ENCODE measurements around the gene MAP2K4. TPM values are rescaled to one million over a fixed set of nuclear protein-coding genes. Genes with fewer than 3 reads are reported as not detected.

The MAP2K4 gene
- total and polyA plus RNA-seq, 5 experiments from 2014 or later = 17.7 to 51.3 (median 27.3) TPM

- Mint-ChIP-seq H3K4me3 (no peak overlapping the region), H3K36me3 (peaks cover 12 to 41% (median 31%) of the 10 kb centered on the region in 3 donors)
- POLR2A ChIA-PET = no interaction called here
Measured at GRCh38 chr17:12068946-12069345, 48.3 kb downstream of the MAP2K4 start.

GRCh38 chr17:12070561-12070960 is 49.9 kb downstream of the MAP2K4 start:
- POLR2A ChIA-PET = no interaction called here
- no peak for ATAC-seq
- no peaks in the 10 kb centered on the region for H3K9me3 Mint-ChIP-seq
- DNase-seq = no peak
- no peak overlapping the region for H3K4me3 Mint-ChIP-seq
- peaks cover 22 to 47% (median 34%) of the 10 kb centered on the region in 3 donors for H3K36me3 Mint-ChIP-seq
- no peak overlapping the region for H3K27ac Mint-ChIP-seq
- peaks cover 0 to 16% (median 9%) of the 10 kb centered on the region in 4 donors for H3K4me1 Mint-ChIP-seq
- H3K27me3 Mint-ChIP-seq = no peaks in the 10 kb centered on the region

More at GRCh38 chr17:12068946-12069345, 48.3 kb downstream of the MAP2K4 start:
- no peaks in the 10 kb centered on the region for H3K27me3 Mint-ChIP-seq
- DNase-seq (no peak), ATAC-seq (no peak)
- H3K9me3 Mint-ChIP-seq = no peaks in the 10 kb centered on the region
- H3K27ac Mint-ChIP-seq = no peak overlapping the region
- H3K4me1 Mint-ChIP-seq = peaks cover 0 to 6% (median 2%) of the 10 kb centered on the region in 4 donors

GRCh38 chr17:12074346-12074745 is 53.7 kb downstream of the MAP2K4 start:
- H3K4me3 Mint-ChIP-seq = no peak overlapping the region
- no peaks in the 10 kb centered on the region for H3K9me3 Mint-ChIP-seq
- H3K27ac Mint-ChIP-seq = peak overlapping the region in 1 of 10 donors; percentile 3
- ATAC-seq (no peak), DNase-seq (no peak)
- H3K4me1 Mint-ChIP-seq = peaks cover 5 to 25% (median 18%) of the 10 kb centered on the region in 4 donors
- no peaks in the 10 kb centered on the region for H3K27me3 Mint-ChIP-seq
- POLR2A ChIA-PET = no interaction called here
- H3K36me3 Mint-ChIP-seq = peaks cover 22 to 76% (median 51%) of the 10 kb centered on the region in 3 donors

GRCh38 chr17:12077773-12078172 is 57.1 kb downstream of the MAP2K4 start:
- no peak overlapping the region for H3K27ac Mint-ChIP-seq
- H3K9me3 Mint-ChIP-seq = no peaks in the 10 kb centered on the region
- H3K4me1 Mint-ChIP-seq = peaks cover 10 to 42% (median 27%) of the 10 kb centered on the region in 4 donors
- POLR2A ChIA-PET = no interaction called here
- no peak overlapping the region for H3K4me3 Mint-ChIP-seq
- no peaks in the 10 kb centered on the region for H3K27me3 Mint-ChIP-seq
- DNase-seq = no peak
- ATAC-seq = no peak
- peaks cover 22 to 89% (median 61%) of the 10 kb centered on the region in 3 donors for H3K36me3 Mint-ChIP-seq

GRCh38 chr17:12078791-12079190 is 58.1 kb downstream of the MAP2K4 start:
- POLR2A ChIA-PET = no interaction called here
- DNase-seq = no peak
- Mint-ChIP-seq H3K4me3 (no peak overlapping the region), H3K36me3 (peaks cover 15 to 89% (median 57%) of the 10 kb centered on the region in 3 donors), H3K9me3 (no peaks in the 10 kb centered on the region), H3K27me3 (no peaks in the 10 kb centered on the region), H3K27ac (no peak overlapping the region), H3K4me1 (peaks cover 10 to 41% (median 29%) of the 10 kb centered on the region in 4 donors)
- no peak for ATAC-seq

- ATAC-seq = no peak
- peak overlapping the region in 4 of 10 donors; percentile 31 to 37 (median 36) for H3K27ac Mint-ChIP-seq
- peaks cover 4 to 87% (median 37%) of the 10 kb centered on the region in 3 donors for H3K36me3 Mint-ChIP-seq
- H3K9me3 Mint-ChIP-seq = no peaks in the 10 kb centered on the region
- H3K4me1 Mint-ChIP-seq = peaks cover 12 to 50% (median 30%) of the 10 kb centered on the region in 4 donors
- no peak for DNase-seq
- H3K4me3 Mint-ChIP-seq = peak overlapping the region in 1 of 10 donors; percentile 41
- no peaks in the 10 kb centered on the region for H3K27me3 Mint-ChIP-seq
- POLR2A ChIA-PET = no interaction called here
Measured at GRCh38 chr17:12081720-12082119, 61.0 kb downstream of the MAP2K4 start.

GRCh38 chr17:12085076-12085949 is 64.6 kb downstream of the MAP2K4 start:
- Mint-ChIP-seq H3K27me3 (no peaks in the 10 kb centered on the region), H3K27ac (peak overlapping the region in 1 of 10 donors; percentile 0), H3K4me3 (no peak overlapping the region), H3K9me3 (no peaks in the 10 kb centered on the region), H3K4me1 (peaks cover 18 to 58% (median 34%) of the 10 kb centered on the region in 4 donors), H3K36me3 (peaks cover 4 to 75% (median 22%) of the 10 kb centered on the region in 3 donors)
- POLR2A ChIA-PET = no interaction called here
- no peak for DNase-seq
- ATAC-seq = no peak

- Mint-ChIP-seq H3K27ac (no peak overlapping the region), H3K4me1 (peaks cover 13 to 53% (median 34%) of the 10 kb centered on the region in 4 donors), H3K27me3 (no peaks in the 10 kb centered on the region), H3K4me3 (no peak overlapping the region), H3K9me3 (no peaks in the 10 kb centered on the region), H3K36me3 (peaks cover 0 to 64% (median 19%) of the 10 kb centered on the region in 3 donors)
- no peak for DNase-seq
- POLR2A ChIA-PET = no interaction called here
- no peak for ATAC-seq
Measured at GRCh38 chr17:12088035-12088434, 67.4 kb downstream of the MAP2K4 start.

GRCh38 chr17:12089809-12090384 is 69.2 kb downstream of the MAP2K4 start:
- Mint-ChIP-seq H3K9me3 (no peaks in the 10 kb centered on the region), H3K27ac (no peak overlapping the region), H3K4me3 (no peak overlapping the region), H3K27me3 (no peaks in the 10 kb centered on the region), H3K36me3 (peaks cover 0 to 55% (median 20%) of the 10 kb centered on the region in 3 donors), H3K4me1 (peaks cover 13 to 46% (median 30%) of the 10 kb centered on the region in 4 donors)
- POLR2A ChIA-PET = no interaction called here
- ATAC-seq = no peak
- DNase-seq = no peak

GRCh38 chr17:12094336-12094735 is 73.7 kb downstream of the MAP2K4 start:
- Mint-ChIP-seq H3K27ac (no peak overlapping the region), H3K4me1 (peaks cover 7 to 27% (median 15%) of the 10 kb centered on the region in 4 donors), H3K27me3 (no peaks in the 10 kb centered on the region), H3K9me3 (no peaks in the 10 kb centered on the region), H3K4me3 (no peak overlapping the region), H3K36me3 (peaks cover 12 to 65% (median 41%) of the 10 kb centered on the region in 3 donors)
- DNase-seq (no peak), ATAC-seq (no peak)
- POLR2A ChIA-PET = no interaction called here

GRCh38 chr17:12095522-12095921 is 74.8 kb downstream of the MAP2K4 start:
- Mint-ChIP-seq H3K27me3 (no peaks in the 10 kb centered on the region), H3K4me1 (peaks cover 3 to 27% (median 11%) of the 10 kb centered on the region in 4 donors), H3K36me3 (peaks cover 20 to 63% (median 41%) of the 10 kb centered on the region in 3 donors), H3K27ac (no peak overlapping the region), H3K9me3 (no peaks in the 10 kb centered on the region), H3K4me3 (no peak overlapping the region)
- POLR2A ChIA-PET = no interaction called here
- ATAC-seq (no peak), DNase-seq (no peak)

GRCh38 chr17:12097326-12097725 is 76.6 kb downstream of the MAP2K4 start:
- peaks cover 3 to 31% (median 8%) of the 10 kb centered on the region in 4 donors for H3K4me1 Mint-ChIP-seq
- ATAC-seq (no peak), DNase-seq (no peak)
- no peak overlapping the region for H3K4me3 Mint-ChIP-seq
- no peaks in the 10 kb centered on the region for H3K27me3 Mint-ChIP-seq
- no peak overlapping the region for H3K27ac Mint-ChIP-seq
- no peaks in the 10 kb centered on the region for H3K9me3 Mint-ChIP-seq
- POLR2A ChIA-PET = no interaction called here
- peaks cover 23 to 69% (median 43%) of the 10 kb centered on the region in 3 donors for H3K36me3 Mint-ChIP-seq

- H3K27me3 Mint-ChIP-seq = no peaks in the 10 kb centered on the region
- peaks cover 23 to 74% (median 45%) of the 10 kb centered on the region in 3 donors for H3K36me3 Mint-ChIP-seq
- peaks cover 3 to 31% (median 9%) of the 10 kb centered on the region in 4 donors for H3K4me1 Mint-ChIP-seq
- peak overlapping the region in 1 of 10 donors; percentile 59 for H3K27ac Mint-ChIP-seq
- POLR2A ChIA-PET = no interaction called here
- no peak overlapping the region for H3K4me3 Mint-ChIP-seq
- ATAC-seq (no peak), DNase-seq (no peak)
- no peaks in the 10 kb centered on the region for H3K9me3 Mint-ChIP-seq
Measured at GRCh38 chr17:12098568-12098967, 77.9 kb downstream of the MAP2K4 start.
